ENCODE results near the gene VTA1. TPM values are rescaled to one million over a fixed set of nuclear protein-coding genes. Genes with fewer than 3 reads are reported as not detected.

Gene VTA1
- total and polyA plus RNA-seq, 2 donors (not counting 1 experiment from before 2014, with no cell fraction given) = 19.8 to 27.9 TPM

GRCh38 chr6:142173980-142174379 lies 26.9 kb downstream of the VTA1 start:
- no peak for ATAC-seq (ENCODE audit: low read depth)
- Mint-ChIP-seq H3K9me3 (ENCODE audit: insufficient read depth) (peaks cover 13% of the 10 kb centered on the region), H3K4me1 (no peaks in the 10 kb centered on the region), H3K27ac (no peak overlapping the region), H3K27me3 (no peaks in the 10 kb centered on the region), H3K4me3 (no peak overlapping the region)
- intact Hi-C loops (cut with micrococcal nuclease) = no loop called here
- ChIA-PET CTCF (interaction anchor here (1.5 to 1.6 kb wide), 2 partner anchors 18 to 23 kb away, joined by 4 read pairs; no protein-coding TSS in a partner anchor), POLR2A (no interaction called here)
- no peak overlapping the region for H3K9ac ChIP-seq (ENCODE audit: low read length)
- peaks cover 10% of the 10 kb centered on the region for H3K79me2 ChIP-seq (ENCODE audit: control insufficient read depth, insufficient read depth, low read length)
- H3K9me3 ChIP-seq (ENCODE audit: control extremely low read depth in 1 of 3, control insufficient read depth in 2 of 3, insufficient read depth in 1 of 3, low read length in 2 of 3) = peaks cover 0 to 14% (median 13%) of the 10 kb centered on the region in 3 donors
- DNase-seq = no peak
- H3K4me1 ChIP-seq (ENCODE audit: control insufficient read depth in 2 of 2, insufficient read depth in 2 of 2, low read length in 2 of 2) = no peaks in the 10 kb centered on the region
- no peaks in the 10 kb centered on the region for H4K20me1 ChIP-seq (ENCODE audit: control insufficient read depth, insufficient read depth, low read length, poor library complexity, severe bottlenecking)
- H3K36me3 ChIP-seq (replicated peaks in 1 of 2; ENCODE audit: control extremely low read depth in 1 of 2, control insufficient read depth in 1 of 2, extremely low read depth in 1 of 2, insufficient read depth in 2 of 2, low read length in 1 of 2) = peaks cover 36 to 68% of the 10 kb centered on the region in 2 experiments
- H3K27ac ChIP-seq (ENCODE audit: low read length in 2 of 2) = no peak overlapping the region
- no peak overlapping the region for H2AFZ ChIP-seq (ENCODE audit: insufficient read depth, low read depth, low read length, poor library complexity, severe bottlenecking)
- H3K4me2 ChIP-seq (replicated peaks; ENCODE audit: low read depth, low read length, poor library complexity, severe bottlenecking) = no peak overlapping the region
- TF ChIP-seq EZH2 (IDR thresholded peaks at IDR 0.05; ENCODE audit: borderline replicate concordance, insufficient read depth, low read depth, low read length, poor library complexity, severe bottlenecking) (no peak), CTCF (IDR thresholded peaks at IDR 0.05) (no peak)
- no peaks in the 10 kb centered on the region for H3K27me3 ChIP-seq (replicated peaks in 1 of 4; ENCODE audit: control extremely low read depth in 1 of 4, control insufficient read depth in 3 of 4, insufficient read depth in 4 of 4, low read length in 3 of 4)
- H3K4me3 ChIP-seq (ENCODE audit: control extremely low read depth in 1 of 5, extremely low read depth in 1 of 5, insufficient read depth in 1 of 5, low read depth in 2 of 5, low read length in 4 of 5) = no peak overlapping the region
- WGBS (ENCODE audit: insufficient coverage) = 100% methylated on average over 1 of the region's 3 CpGs

GRCh38 chr6:142174703-142175102 lies 27.6 kb downstream of the VTA1 start:
- no peak overlapping the region for H3K27ac Mint-ChIP-seq
- no peak overlapping the region for H3K4me2 ChIP-seq (replicated peaks; ENCODE audit: low read depth, low read length, poor library complexity, severe bottlenecking)
- peaks cover 0 to 14% (median 14%) of the 10 kb centered on the region in 3 donors for H3K9me3 ChIP-seq (ENCODE audit: control extremely low read depth in 1 of 3, control insufficient read depth in 2 of 3, insufficient read depth in 1 of 3, low read length in 2 of 3)
- H3K79me2 ChIP-seq (ENCODE audit: control insufficient read depth, insufficient read depth, low read length) = peaks cover 10% of the 10 kb centered on the region
- H3K36me3 ChIP-seq (replicated peaks in 1 of 2; ENCODE audit: control extremely low read depth in 1 of 2, control insufficient read depth in 1 of 2, extremely low read depth in 1 of 2, insufficient read depth in 2 of 2, low read length in 1 of 2) = peaks cover 34 to 63% of the 10 kb centered on the region in 2 experiments
- no peak overlapping the region for H3K9ac ChIP-seq (ENCODE audit: low read length)
- H3K9me3 Mint-ChIP-seq (ENCODE audit: insufficient read depth) = peaks cover 13% of the 10 kb centered on the region
- no peak overlapping the region for H3K4me3 Mint-ChIP-seq
- ChIA-PET CTCF (interaction anchor here (1.6 kb wide), 1 partner anchor 22 kb away, joined by 4 read pairs; no protein-coding TSS in a partner anchor), POLR2A (no interaction called here)
- no peaks in the 10 kb centered on the region for H3K4me1 Mint-ChIP-seq
- no peak overlapping the region for H3K27ac ChIP-seq (ENCODE audit: low read length in 2 of 2)
- no peaks in the 10 kb centered on the region for H3K27me3 ChIP-seq (replicated peaks in 1 of 4; ENCODE audit: control extremely low read depth in 1 of 4, control insufficient read depth in 3 of 4, insufficient read depth in 4 of 4, low read length in 3 of 4)
- no peaks in the 10 kb centered on the region for H3K27me3 Mint-ChIP-seq
- DNase-seq = no peak
- H3K4me3 ChIP-seq (ENCODE audit: control extremely low read depth in 1 of 5, extremely low read depth in 1 of 5, insufficient read depth in 1 of 5, low read depth in 2 of 5, low read length in 4 of 5) = no peak overlapping the region
- H3K4me1 ChIP-seq (ENCODE audit: control insufficient read depth in 2 of 2, insufficient read depth in 2 of 2, low read length in 2 of 2) = no peaks in the 10 kb centered on the region
- 96% methylated on average over 5 of the region's 6 CpGs for WGBS (ENCODE audit: insufficient coverage)
- intact Hi-C loops (cut with micrococcal nuclease) = no loop called here
- no peak overlapping the region for H2AFZ ChIP-seq (ENCODE audit: insufficient read depth, low read depth, low read length, poor library complexity, severe bottlenecking)
- no peaks in the 10 kb centered on the region for H4K20me1 ChIP-seq (ENCODE audit: control insufficient read depth, insufficient read depth, low read length, poor library complexity, severe bottlenecking)
- ATAC-seq (ENCODE audit: low read depth) = no peak
- TF ChIP-seq CTCF (IDR thresholded peaks at IDR 0.05) (no peak), EZH2 (IDR thresholded peaks at IDR 0.05; ENCODE audit: borderline replicate concordance, insufficient read depth, low read depth, low read length, poor library complexity, severe bottlenecking) (no peak)
